ENCODE data around the gene FSTL3. TPM values are rescaled to one million over a fixed set of nuclear protein-coding genes. Genes with fewer than 3 reads are reported as not detected.
"Not testable (repeated sequence)": the region's sequence is repeated elsewhere in the genome, so short reads cannot be mapped to it uniquely, and the experiment has no call there.

FSTL3 gene
- total RNA-seq, 1 experiment from 2014 or later, result 32.5 TPM

GRCh38 chr19:695352-695949 is 19.3 kb downstream of the FSTL3 start, which contains the start of gene PRSS57:
Gene PRSS57, minus strand, starts transcription at chr19:695452. Its CDS starts 22 bp downstream, at chr19:695430.
- TF ChIP-seq SIN3A (IDR thresholded peaks at IDR 0.05; ENCODE audit: borderline replicate concordance, insufficient read depth, low read depth, low read length), result no peak
- no peak for TF ChIP-seq CTCF (IDR thresholded peaks at IDR 0.05)
- TF ChIP-seq, protein P1, sequence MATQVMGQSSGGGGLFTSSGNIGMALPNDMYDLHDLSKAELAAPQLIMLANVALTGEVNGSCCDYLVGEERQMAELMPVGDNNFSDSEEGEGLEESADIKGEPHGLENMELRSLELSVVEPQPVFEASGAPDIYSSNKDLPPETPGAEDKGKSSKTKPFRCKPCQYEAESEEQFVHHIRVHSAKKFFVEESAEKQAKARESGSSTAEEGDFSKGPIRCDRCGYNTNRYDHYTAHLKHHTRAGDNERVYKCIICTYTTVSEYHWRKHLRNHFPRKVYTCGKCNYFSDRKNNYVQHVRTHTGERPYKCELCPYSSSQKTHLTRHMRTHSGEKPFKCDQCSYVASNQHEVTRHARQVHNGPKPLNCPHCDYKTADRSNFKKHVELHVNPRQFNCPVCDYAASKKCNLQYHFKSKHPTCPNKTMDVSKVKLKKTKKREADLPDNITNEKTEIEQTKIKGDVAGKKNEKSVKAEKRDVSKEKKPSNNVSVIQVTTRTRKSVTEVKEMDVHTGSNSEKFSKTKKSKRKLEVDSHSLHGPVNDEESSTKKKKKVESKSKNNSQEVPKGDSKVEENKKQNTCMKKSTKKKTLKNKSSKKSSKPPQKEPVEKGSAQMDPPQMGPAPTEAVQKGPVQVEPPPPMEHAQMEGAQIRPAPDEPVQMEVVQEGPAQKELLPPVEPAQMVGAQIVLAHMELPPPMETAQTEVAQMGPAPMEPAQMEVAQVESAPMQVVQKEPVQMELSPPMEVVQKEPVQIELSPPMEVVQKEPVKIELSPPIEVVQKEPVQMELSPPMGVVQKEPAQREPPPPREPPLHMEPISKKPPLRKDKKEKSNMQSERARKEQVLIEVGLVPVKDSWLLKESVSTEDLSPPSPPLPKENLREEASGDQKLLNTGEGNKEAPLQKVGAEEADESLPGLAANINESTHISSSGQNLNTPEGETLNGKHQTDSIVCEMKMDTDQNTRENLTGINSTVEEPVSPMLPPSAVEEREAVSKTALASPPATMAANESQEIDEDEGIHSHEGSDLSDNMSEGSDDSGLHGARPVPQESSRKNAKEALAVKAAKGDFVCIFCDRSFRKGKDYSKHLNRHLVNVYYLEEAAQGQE (IDR thresholded peaks at IDR 0.05; ENCODE audit: insufficient read depth in 1 of 2, low read depth in 2 of 2, low read length in 1 of 2), result no peak
- TF ChIP-seq TCF7L2 (IDR thresholded peaks at IDR 0.05; ENCODE audit: low read depth, low read length), result no peak
- H3K36me3 ChIP-seq (ENCODE audit: control insufficient read depth, insufficient read depth, low read length), result no peaks in the 10 kb centered on the region
- no peaks in the 10 kb centered on the region for H3K4me1 ChIP-seq (ENCODE audit: control insufficient read depth, insufficient read depth, low read length)
- no peak within 1 kb of the TSS for H3K27ac ChIP-seq (ENCODE audit: low read length)
- ATAC-seq (no peak), DNase-seq (ENCODE audit: low read depth, low spot score) (no peak)
- no peak within 1 kb of the TSS for H3K4me3 ChIP-seq (ENCODE audit: low read depth in 2 of 2, low read length in 2 of 2)
- no peaks in the 10 kb centered on the region for H3K9me3 ChIP-seq (ENCODE audit: control insufficient read depth, insufficient read depth, low read depth, low read length)
- CTCF ChIA-PET, result no interaction called here
- in situ Hi-C loops (cut with HindIII; ENCODE audit: low pct_unique_long_range_greater_than_20kb, low sequenced_read_pairs), result no loop called here
- BruUV-seq (replicated peaks), result no TSS peak
- intact Hi-C loops (cut with micrococcal nuclease; ENCODE audit: unreplicated experiment), result no loop called here
- POLR2A ChIA-PET, result no interaction called here
- no peaks in the 10 kb centered on the region for H3K27me3 ChIP-seq (ENCODE audit: control insufficient read depth, insufficient read depth, low read length)

DNA sequence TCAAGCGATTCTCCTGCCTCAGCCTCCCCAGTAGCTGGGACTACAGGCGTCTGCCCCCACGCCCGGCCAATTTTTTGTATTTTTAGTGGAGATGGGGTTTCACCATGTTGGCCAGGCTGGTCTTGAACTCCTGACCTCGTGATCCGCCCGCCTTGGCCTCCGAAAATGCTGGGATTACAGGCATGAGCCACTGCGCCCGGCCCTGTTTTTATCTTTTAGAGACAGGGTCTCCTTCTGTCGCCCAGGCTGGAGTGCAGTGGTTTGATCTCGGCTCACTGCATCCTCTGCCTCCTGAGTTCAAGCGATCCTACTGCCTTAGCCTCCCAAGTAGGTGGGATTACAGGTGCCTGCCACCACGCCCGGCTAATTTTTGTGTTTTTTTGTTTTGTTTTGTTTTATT is 22.3 kb downstream of the FSTL3 start:
- BruUV-seq (replicated peaks); in situ Hi-C loops (cut with HindIII; ENCODE audit: low pct_unique_long_range_greater_than_20kb, low sequenced_read_pairs); CTCF ChIA-PET; ATAC-seq; H3K27me3 ChIP-seq (ENCODE audit: control insufficient read depth, insufficient read depth, low read length); H3K36me3 ChIP-seq (ENCODE audit: control insufficient read depth, insufficient read depth, low read length); H3K4me3 ChIP-seq (ENCODE audit: low read depth in 2 of 2, low read length in 2 of 2); H3K9me3 ChIP-seq (ENCODE audit: control insufficient read depth, insufficient read depth, low read depth, low read length); H3K27ac ChIP-seq (ENCODE audit: low read length); DNase-seq (ENCODE audit: low read depth, low spot score); H3K4me1 ChIP-seq (ENCODE audit: control insufficient read depth, insufficient read depth, low read length); POLR2A ChIA-PET; intact Hi-C loops (cut with micrococcal nuclease; ENCODE audit: unreplicated experiment): not testable (repeated sequence)

DNA sequence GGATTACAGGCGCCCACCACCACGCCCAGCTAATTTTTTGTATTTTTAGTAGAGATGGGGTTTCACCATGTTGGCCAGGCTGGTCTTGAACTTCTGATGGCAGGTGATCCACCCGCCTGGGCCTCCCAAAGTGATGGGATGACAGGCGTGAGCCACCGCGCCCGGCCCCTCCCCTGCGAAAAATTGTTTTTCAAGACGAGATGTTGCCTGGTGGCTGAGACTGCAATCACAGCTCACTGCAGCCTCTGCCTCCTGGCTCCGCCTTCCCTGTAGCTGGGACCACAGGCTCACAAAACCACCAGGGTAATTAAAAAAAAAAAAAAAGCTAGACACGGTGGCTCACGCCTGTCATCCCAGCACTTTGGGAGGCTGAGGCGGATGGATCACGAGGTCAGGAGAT is 23.7 kb downstream of the FSTL3 start:
- H3K4me3 ChIP-seq (ENCODE audit: low read depth in 2 of 2, low read length in 2 of 2); H3K9me3 ChIP-seq (ENCODE audit: control insufficient read depth, insufficient read depth, low read depth, low read length); H3K36me3 ChIP-seq (ENCODE audit: control insufficient read depth, insufficient read depth, low read length); H3K4me1 ChIP-seq (ENCODE audit: control insufficient read depth, insufficient read depth, low read length); BruUV-seq (replicated peaks); H3K27me3 ChIP-seq (ENCODE audit: control insufficient read depth, insufficient read depth, low read length); H3K27ac ChIP-seq (ENCODE audit: low read length); in situ Hi-C loops (cut with HindIII; ENCODE audit: low pct_unique_long_range_greater_than_20kb, low sequenced_read_pairs); POLR2A ChIA-PET; ATAC-seq; DNase-seq (ENCODE audit: low read depth, low spot score); intact Hi-C loops (cut with micrococcal nuclease; ENCODE audit: unreplicated experiment): not testable (repeated sequence)
- CTCF ChIA-PET, result interaction anchor here (0.7 to 1.0 kb wide), 2 partner anchors 10 to 37 kb away, joined by 4 to 9 read pairs; no protein-coding TSS in a partner anchor

- CTCF ChIA-PET; in situ Hi-C loops (cut with HindIII; ENCODE audit: low pct_unique_long_range_greater_than_20kb, low sequenced_read_pairs); ATAC-seq; H3K27me3 ChIP-seq (ENCODE audit: control insufficient read depth, insufficient read depth, low read length); DNase-seq (ENCODE audit: low read depth, low spot score); POLR2A ChIA-PET; H3K9me3 ChIP-seq (ENCODE audit: control insufficient read depth, insufficient read depth, low read depth, low read length); intact Hi-C loops (cut with micrococcal nuclease; ENCODE audit: unreplicated experiment); H3K36me3 ChIP-seq (ENCODE audit: control insufficient read depth, insufficient read depth, low read length); H3K4me3 ChIP-seq (ENCODE audit: low read depth in 2 of 2, low read length in 2 of 2); H3K27ac ChIP-seq (ENCODE audit: low read length); BruUV-seq (replicated peaks); H3K4me1 ChIP-seq (ENCODE audit: control insufficient read depth, insufficient read depth, low read length): not testable (repeated sequence)
Observed at GRCh38 chr19:702847-703246, 26.7 kb downstream of the FSTL3 start.

All from Panc1 (cell line).